Esophagus (tissue), 2 donors: ENCODE data around the gene IGLL5. TPM values are rescaled to one million over a fixed set of nuclear protein-coding genes. Genes with fewer than 3 reads are reported as not detected.

Experiments used
- H3K27ac ChIP-seq, 2 donors: one replicate each; pipeline ENCODE4 v1.5.1; 2013; ENCODE audit warnings: low read depth in 2 of 2, mild to moderate bottlenecking in 2 of 2, inconsistent platforms in 1 of 2, low read length in 1 of 2, moderate library complexity in 1 of 2
- H3K27me3 ChIP-seq, 2 donors: one replicate each; pipeline ENCODE4 v1.6.1; 2013; ENCODE audit warnings: low read length in 2 of 2, control low read depth in 1 of 2, mild to moderate bottlenecking in 1 of 2; ENCODE audit not compliant: insufficient read depth in 2 of 2, control insufficient read depth in 1 of 2
- H3K36me3 ChIP-seq, 2 donors: one replicate each; pipeline ENCODE4 v1.6.1; 2013; ENCODE audit warnings: low read length in 1 of 2; ENCODE audit not compliant: control insufficient read depth in 2 of 2, insufficient read depth in 2 of 2
- H3K4me1 ChIP-seq, 2 donors: one replicate each; pipeline ENCODE4 v1.6.1; 2013; ENCODE audit warnings: low read length in 1 of 2; ENCODE audit not compliant: control insufficient read depth in 2 of 2, insufficient read depth in 2 of 2
- H3K4me3 ChIP-seq, 2 donors: one replicate each; pipeline ENCODE4 v1.5.1; 2013; ENCODE audit warnings: low read length in 2 of 2, mild to moderate bottlenecking in 2 of 2, low read depth in 1 of 2, moderate library complexity in 1 of 2
- H3K9me3 ChIP-seq, 2 donors: one replicate each; pipeline ENCODE4 v1.6.1; 2013; ENCODE audit warnings: mild to moderate bottlenecking in 2 of 2, low read depth in 1 of 2, low read length in 1 of 2, moderate library complexity in 1 of 2; ENCODE audit not compliant: control insufficient read depth in 2 of 2, insufficient read depth in 1 of 2
- WGBS, 2 donors: extraction: QIAGEN DNeasy Blood & Tissue Kit; methylation state at CpG; one replicate each; pipeline ENCODE4 v1.1.7; 2013; 5-methylcytosine and 5-hydroxymethylcytosine counted together
- polyA plus RNA-seq, 2 donors: library from polyadenylated mRNA; stranded (reverse); fragments of 200-250 nt; gene quantifications; one replicate each; pipeline ENCODE4 v1.2.3, GENCODE V29; 2013
- donor health status: healthy with polysubstance abuse.
- donor health status: Bipolar disorder and iron deficiency.

The IGLL5 gene
- polyA plus RNA-seq, 2 donors = 0.47 to 1.3 TPM

DNA sequence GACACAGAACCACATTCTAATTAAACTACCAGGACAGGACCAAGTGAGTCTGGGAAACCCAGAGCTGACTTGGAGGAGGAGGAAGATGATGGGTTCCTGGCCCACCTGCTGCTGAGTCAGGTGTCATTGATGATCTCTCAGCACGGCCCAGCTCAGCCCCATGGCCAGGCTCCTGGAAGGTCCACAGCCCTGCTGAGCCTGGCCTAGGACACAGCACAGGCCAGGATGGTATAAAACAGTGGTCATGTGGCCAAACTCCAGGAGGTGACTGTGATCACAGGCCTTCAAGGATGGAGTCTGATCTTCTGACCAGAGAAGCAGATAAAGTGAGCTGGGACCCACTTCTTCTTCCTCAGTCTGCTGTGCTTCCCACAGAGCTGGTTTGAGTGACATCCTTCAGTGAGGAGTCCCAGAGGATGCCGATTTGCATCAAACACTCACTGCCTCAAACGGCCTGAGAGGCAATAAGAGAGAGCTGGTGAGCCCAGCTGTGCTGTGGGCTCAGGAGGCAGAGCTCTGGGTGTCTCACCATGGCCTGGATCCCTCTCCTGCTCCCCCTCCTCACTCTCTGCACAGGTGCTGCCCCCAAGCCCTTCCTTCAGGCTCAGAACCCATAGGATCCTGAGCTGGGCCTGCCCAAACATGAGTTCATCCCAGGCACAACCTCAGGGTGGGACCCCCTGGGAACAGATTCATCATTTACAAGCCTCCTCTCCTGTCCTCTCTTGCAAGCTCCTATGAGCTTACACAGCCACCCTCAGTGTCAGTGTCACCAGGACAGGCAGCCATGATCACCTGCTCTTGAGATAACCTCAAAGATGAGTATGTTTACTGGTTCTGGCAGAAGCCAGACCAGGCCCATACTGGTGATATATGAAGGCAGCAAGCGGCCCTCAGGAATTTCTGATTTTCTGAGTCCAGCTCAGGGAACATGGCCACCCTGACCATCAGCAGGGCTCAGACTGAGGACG, 37.7 kb upstream of the IGLL5 start:
- peaks cover 0 to 2% of the 10 kb centered on the region in 2 donors for H3K9me3 ChIP-seq
- no peak overlapping the region for H3K27ac ChIP-seq
- no peaks in the 10 kb centered on the region for H3K36me3 ChIP-seq
- H3K27me3 ChIP-seq = no peaks in the 10 kb centered on the region
- WGBS, 2 donors = 74 to 76% methylated on average over 5 of the region's 5 CpGs
- peaks cover 0 to 2% of the 10 kb centered on the region in 2 donors for H3K4me1 ChIP-seq
- no peak overlapping the region for H3K4me3 ChIP-seq

DNA sequence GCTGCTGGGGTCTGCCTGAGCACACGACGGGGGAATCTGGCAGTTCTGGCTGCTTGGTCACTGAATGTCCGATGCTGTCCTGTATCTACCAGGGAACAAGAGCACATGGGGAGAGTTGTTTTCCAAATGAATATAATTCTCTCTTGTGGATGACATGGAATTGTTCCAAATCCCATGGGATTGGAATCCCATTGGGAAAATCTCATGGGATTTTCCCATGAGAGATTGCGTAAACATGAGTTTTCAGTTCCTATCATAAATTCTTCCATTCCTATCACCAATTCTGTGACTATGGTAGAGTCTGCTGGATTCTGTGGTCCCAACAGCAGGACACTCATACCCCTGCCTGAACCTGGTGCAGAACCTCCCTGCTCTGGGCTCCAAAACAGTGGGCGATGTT, 35.6 kb upstream of the IGLL5 start:
- WGBS, 2 donors = 89 to 92% methylated on average over 5 of the region's 5 CpGs
- no peaks in the 10 kb centered on the region for H3K27me3 ChIP-seq
- H3K27ac ChIP-seq = no peak overlapping the region
- H3K36me3 ChIP-seq = no peaks in the 10 kb centered on the region
- peaks cover 0 to 2% of the 10 kb centered on the region in 2 donors for H3K9me3 ChIP-seq
- H3K4me3 ChIP-seq = no peak overlapping the region
- H3K4me1 ChIP-seq = peaks cover 0 to 2% of the 10 kb centered on the region in 2 donors

DNA sequence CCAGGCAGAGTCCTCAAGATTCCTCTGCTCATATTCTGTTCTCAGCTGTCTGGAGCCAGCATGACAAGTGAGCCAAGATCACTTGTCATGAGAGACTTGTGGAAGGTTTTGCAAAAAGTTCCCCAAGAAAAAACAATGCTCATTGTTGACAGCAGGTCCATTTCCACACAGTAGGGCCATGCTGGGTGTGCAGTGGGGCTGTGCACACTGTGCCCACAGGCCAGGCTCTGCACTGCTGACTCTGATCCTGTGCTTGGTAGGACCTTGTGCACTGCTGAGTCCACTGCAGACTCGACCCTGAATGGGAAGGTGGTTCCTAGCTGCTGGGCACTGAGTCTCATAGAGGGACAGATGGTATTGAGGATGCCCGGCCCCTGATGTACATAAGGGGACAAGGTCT, 33.9 kb upstream of the IGLL5 start:
- Histone ChIP-seq H3K9me3 (peaks cover 0 to 2% of the 10 kb centered on the region in 2 donors), H3K4me1 (no peaks in the 10 kb centered on the region), H3K27me3 (no peaks in the 10 kb centered on the region), H3K27ac (no peak overlapping the region), H3K36me3 (no peaks in the 10 kb centered on the region), H3K4me3 (no peak overlapping the region)
- 61% methylated on average over 2 of the region's 2 CpGs for WGBS, 2 donors

DNA sequence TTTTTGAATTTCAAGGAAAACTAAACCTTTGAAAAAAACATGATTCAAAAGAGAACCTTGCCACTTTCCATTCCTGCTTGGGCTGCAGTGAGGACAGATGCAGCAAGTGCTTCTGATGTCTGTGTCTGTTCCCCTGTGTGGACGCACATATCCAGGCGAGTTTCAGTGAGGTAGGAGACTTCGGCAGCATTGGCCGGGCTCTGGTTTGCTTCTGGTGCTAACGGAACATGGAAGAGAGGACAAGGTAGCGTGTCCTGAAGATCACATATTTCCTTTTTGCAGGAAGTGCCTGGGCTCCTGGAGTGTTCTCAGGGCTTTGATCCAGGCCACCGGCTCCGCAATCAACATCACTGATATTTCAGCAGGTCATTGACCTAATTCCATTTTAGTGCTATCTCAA, 33.1 kb upstream of the IGLL5 start:
- Histone ChIP-seq H3K36me3 (no peaks in the 10 kb centered on the region), H3K4me1 (no peaks in the 10 kb centered on the region), H3K27me3 (no peaks in the 10 kb centered on the region), H3K9me3 (peaks cover 0 to 2% of the 10 kb centered on the region in 2 donors), H3K27ac (no peak overlapping the region), H3K4me3 (no peak overlapping the region)
- WGBS, 2 donors = 84% methylated on average over 8 of the region's 8 CpGs

DNA sequence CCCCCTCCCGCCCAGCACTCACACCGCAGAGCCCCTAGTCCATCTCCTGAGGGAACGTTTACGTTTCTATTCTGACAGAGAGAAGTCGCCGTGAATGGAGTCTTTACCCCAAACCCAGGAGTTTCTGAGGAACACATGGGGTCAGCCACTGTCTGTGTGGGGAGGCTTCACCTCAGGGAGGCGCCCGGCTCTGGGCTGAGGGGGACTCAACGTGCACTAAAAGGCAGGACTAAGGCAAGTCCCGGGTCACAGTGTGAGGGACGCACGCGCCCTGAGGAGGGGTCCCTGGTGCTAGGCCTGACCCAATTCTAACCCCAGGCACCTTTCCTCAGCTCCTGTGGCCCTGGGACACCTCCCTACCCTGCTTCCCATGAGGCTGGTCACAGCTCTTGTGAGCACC, 32.5 kb upstream of the IGLL5 start:
- no peaks in the 10 kb centered on the region for H3K4me1 ChIP-seq
- H3K27me3 ChIP-seq = no peaks in the 10 kb centered on the region
- H3K27ac ChIP-seq = no peak overlapping the region
- H3K9me3 ChIP-seq = no peaks in the 10 kb centered on the region
- no peaks in the 10 kb centered on the region for H3K36me3 ChIP-seq
- WGBS, 2 donors = 58 to 69% methylated on average over 13 of the region's 13 CpGs
- H3K4me3 ChIP-seq = no peak overlapping the region

DNA sequence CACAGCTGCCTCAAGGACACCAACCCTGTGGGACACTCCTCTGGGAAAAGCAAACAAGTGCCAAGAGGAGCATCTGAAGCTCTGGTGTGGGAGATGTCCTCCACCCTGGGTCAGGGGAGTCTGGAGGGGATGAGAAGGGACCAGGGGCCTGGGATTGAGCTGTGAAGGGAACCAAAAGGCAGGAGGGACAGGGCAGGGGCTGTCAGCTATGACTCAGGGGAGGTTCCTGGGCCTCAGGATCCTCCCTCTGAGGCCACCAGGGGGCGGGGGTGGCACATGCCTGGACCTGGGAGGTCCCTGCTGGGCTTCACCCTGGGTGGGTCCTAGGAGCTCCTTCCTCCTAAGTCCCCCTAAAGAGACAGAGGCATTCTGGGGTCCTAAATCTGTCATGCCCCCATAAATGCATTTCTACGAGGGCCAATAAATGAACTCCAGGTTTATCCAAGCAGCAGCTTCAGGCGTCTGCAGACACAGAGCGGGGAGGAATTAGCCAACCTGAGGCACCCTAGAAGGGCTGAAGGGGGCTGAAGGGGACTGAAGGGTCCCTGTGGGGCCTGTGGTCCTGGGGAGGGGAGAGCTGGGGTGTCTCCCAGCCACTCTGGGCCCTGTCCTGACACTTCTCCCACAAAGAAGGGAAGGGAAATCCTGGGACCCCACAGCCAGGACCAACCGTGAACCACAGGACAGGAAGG, 31.9 kb upstream of the IGLL5 start:
- Histone ChIP-seq H3K36me3 (no peaks in the 10 kb centered on the region), H3K27me3 (no peaks in the 10 kb centered on the region), H3K4me1 (no peaks in the 10 kb centered on the region), H3K9me3 (no peaks in the 10 kb centered on the region), H3K4me3 (no peak overlapping the region), H3K27ac (no peak overlapping the region)
- 61 to 72% methylated on average over 5 of the region's 5 CpGs for whole genome bisulfite sequencing, 2 donors

DNA sequence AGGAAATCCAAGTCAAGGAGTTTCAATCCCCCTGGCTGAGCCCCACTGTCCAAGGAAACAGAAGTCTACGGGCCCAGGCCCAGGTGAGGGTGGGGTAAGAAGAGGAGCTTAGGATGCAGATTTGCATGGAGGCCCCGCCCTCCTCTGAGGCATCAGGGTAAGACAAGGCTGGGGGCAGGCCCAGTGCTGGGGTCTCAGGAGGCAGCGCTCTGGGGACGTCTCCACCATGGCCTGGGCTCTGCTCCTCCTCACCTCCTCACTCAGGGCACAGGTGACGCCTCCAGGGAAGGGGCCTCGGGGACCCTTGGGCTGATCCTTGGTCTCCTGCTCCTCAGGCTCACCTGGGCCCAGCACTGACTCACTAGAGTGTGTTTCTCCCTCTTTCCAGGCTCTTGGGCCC, 31.3 kb upstream of the IGLL5 start:
- Histone ChIP-seq H3K27ac (no peak overlapping the region), H3K4me1 (no peaks in the 10 kb centered on the region), H3K27me3 (no peaks in the 10 kb centered on the region), H3K4me3 (no peak overlapping the region), H3K9me3 (no peaks in the 10 kb centered on the region), H3K36me3 (no peaks in the 10 kb centered on the region)
- WGBS, 2 donors = 86 to 87% methylated on average over 6 of the region's 6 CpGs

DNA sequence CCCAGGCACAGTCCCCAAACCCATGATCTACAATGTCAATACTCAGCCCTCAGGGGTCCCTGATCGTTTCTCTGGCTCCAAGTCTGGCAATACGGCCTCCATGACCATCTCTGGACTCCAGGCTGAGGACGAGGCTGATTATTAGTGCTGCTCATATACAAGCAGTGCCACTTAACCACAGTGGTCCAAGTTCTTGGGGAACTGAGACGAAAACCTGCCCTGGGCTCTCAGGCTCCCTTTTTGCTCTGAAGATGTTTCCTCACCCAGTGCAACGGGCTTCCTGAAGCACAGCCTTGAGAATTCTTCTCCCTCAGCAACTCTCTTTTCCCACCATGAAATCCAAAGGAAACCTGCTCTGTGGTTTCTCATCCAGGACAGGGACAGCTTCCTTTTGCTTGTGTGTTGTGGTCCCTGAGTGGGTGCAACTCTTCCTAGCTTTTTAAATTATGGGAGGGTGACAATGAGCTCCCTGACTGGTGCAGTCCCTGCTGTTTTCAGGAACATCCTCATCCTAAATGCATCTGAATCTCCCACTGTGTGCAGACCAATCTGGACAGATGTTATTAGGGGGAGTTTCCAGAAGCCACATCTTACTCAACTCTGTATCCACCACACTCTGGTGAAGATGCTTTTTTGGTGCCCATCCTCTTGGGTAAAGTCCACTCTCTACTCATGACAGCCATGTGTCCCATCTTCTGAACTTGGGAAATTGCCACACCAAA, 30.6 kb upstream of the IGLL5 start:
- no peak overlapping the region for H3K27ac ChIP-seq
- H3K4me3 ChIP-seq = no peak overlapping the region
- no peaks in the 10 kb centered on the region for H3K9me3 ChIP-seq
- WGBS, 2 donors = 78 to 79% methylated on average over 5 of the region's 5 CpGs
- no peaks in the 10 kb centered on the region for H3K4me1 ChIP-seq
- H3K27me3 ChIP-seq = no peaks in the 10 kb centered on the region
- no peaks in the 10 kb centered on the region for H3K36me3 ChIP-seq
